DND-41 (cell line): Measurements from ENCODE around the gene MFNG.

Experiments used
- ATAC-seq: fragments of 200-7000 bp; cut with Tn5 transposase; 3 replicates; pipeline ENCODE4 v1.9.1; 2021; ENCODE audit warnings: low read depth; ENCODE audit not compliant: insufficient read depth
- DNase-seq: peaks from one replicate; pipeline ENCODE4 v3.0.0-alpha.2; 2020
- H2AFZ ChIP-seq: 2 replicates; pipeline ENCODE4 v1.6.0; 2012; ENCODE audit warnings: low read depth, low read length
- H3K27ac ChIP-seq: 2 replicates; pipeline ENCODE4 v1.5.1; 2012; ENCODE audit warnings: low read length, inconsistent platforms
- H3K27me3 ChIP-seq: fragments of 200-600 bp; sonication (generic); 2 replicates; pipeline ENCODE4 v1.6.0; 2012; ENCODE audit warnings: low read length, mild to moderate bottlenecking, inconsistent platforms; ENCODE audit not compliant: insufficient read depth, poor library complexity
- H3K36me3 ChIP-seq: 2 replicates; pipeline ENCODE4 v1.5.1; 2012; ENCODE audit warnings: low read length, inconsistent platforms; ENCODE audit not compliant: insufficient read depth
- H3K4me1 ChIP-seq: 2 replicates; pipeline ENCODE4 v1.5.1; 2012; ENCODE audit warnings: mild to moderate bottlenecking, low read length; ENCODE audit not compliant: insufficient read depth
- H3K4me2 ChIP-seq: 2 replicates; pipeline ENCODE4 v1.6.0; 2012; ENCODE audit warnings: mild to moderate bottlenecking, moderate library complexity, low read length, inconsistent platforms; ENCODE audit not compliant: insufficient read depth
- H3K4me3 ChIP-seq, 2 experiments: fragments of 200-600 bp in 1 of 2; shearing (Covaris generic) in 1 of 2; 2 replicates each; pipeline ENCODE4 v1.5.1; 2012 to 2016; ENCODE audit warnings: inconsistent platforms in 2 of 2, low read length in 2 of 2, mild to moderate bottlenecking in 2 of 2, low read depth in 1 of 2, moderate library complexity in 1 of 2
- H3K79me2 ChIP-seq: 2 replicates; pipeline ENCODE4 v1.6.0; 2012; ENCODE audit warnings: low read length, inconsistent platforms; ENCODE audit not compliant: insufficient read depth
- H3K9ac ChIP-seq: 2 replicates; pipeline ENCODE4 v1.6.0; 2012; ENCODE audit warnings: low read depth, mild to moderate bottlenecking, inconsistent platforms, low read length, moderate library complexity
- H3K9me3 ChIP-seq: 2 replicates; pipeline ENCODE4 v1.5.1; 2012; ENCODE audit warnings: low read length, moderate library complexity, mild to moderate bottlenecking, inconsistent platforms; ENCODE audit not compliant: insufficient read depth, severe bottlenecking
- H4K20me1 ChIP-seq: 2 replicates; pipeline ENCODE4 v1.6.0; 2012; ENCODE audit warnings: low read length; ENCODE audit not compliant: insufficient read depth
- EZH2 ChIP-seq: IDR thresholded peaks from 3 replicates; pipeline ENCODE4 v1.6.1; 2012; ENCODE audit warnings: borderline replicate concordance, low read depth, mild to moderate bottlenecking, moderate library complexity, low read length, inconsistent platforms; ENCODE audit not compliant: severe bottlenecking
- TF ChIP-seq, protein P1 (sequence below): IDR thresholded peaks from 2 replicates; pipeline ENCODE4 v1.5.1; 2012; ENCODE audit warnings: borderline replicate concordance, low read length, moderate library complexity, mild to moderate bottlenecking; ENCODE audit not compliant: poor library complexity, severe bottlenecking; ENCODE audit errors: extremely low read depth

MFNG gene

DNA sequence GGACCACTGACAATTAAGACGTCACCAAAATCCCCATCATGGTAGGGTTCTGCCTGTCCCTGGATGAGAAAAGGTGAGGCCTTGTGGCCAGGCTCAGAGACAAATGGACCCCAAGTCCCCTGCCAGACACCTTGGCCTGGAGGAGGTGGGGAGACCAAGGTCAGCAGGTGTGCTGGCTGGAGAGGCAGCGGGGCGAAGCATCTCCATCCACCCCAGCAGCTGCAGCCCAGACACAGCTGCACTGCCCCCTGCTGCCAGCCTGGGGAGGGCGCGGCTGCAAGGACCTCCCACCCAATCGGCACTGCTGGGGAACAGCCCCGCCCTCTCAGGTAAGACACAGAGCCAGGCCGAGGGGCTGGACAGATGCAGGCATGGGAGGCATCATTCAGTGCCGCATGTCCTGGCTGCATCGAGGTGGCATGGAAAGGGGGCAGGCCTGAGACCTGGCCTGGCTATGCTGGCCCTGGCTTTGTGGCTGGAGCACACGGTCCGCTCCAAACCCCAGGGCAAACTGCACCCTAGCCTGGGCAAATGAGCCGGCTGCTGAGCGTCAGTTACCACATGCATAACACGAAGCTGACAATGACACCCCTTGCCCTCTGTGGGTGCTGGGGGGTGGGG lies 12.2 kb upstream of the MFNG start:
- Histone ChIP-seq H3K4me2 (no peak overlapping the region), H3K4me3 (no peak overlapping the region), H4K20me1 (no peaks in the 10 kb centered on the region), H3K36me3 (no peaks in the 10 kb centered on the region), H3K9ac (no peak overlapping the region), H3K4me1 (no peaks in the 10 kb centered on the region), H3K27me3 (no peaks in the 10 kb centered on the region), H3K27ac (no peak overlapping the region), H3K9me3 (no peaks in the 10 kb centered on the region), H3K79me2 (no peaks in the 10 kb centered on the region), H2AFZ (no peak overlapping the region)
- TF ChIP-seq EZH2 = no peak
- TF ChIP-seq, protein P1, sequence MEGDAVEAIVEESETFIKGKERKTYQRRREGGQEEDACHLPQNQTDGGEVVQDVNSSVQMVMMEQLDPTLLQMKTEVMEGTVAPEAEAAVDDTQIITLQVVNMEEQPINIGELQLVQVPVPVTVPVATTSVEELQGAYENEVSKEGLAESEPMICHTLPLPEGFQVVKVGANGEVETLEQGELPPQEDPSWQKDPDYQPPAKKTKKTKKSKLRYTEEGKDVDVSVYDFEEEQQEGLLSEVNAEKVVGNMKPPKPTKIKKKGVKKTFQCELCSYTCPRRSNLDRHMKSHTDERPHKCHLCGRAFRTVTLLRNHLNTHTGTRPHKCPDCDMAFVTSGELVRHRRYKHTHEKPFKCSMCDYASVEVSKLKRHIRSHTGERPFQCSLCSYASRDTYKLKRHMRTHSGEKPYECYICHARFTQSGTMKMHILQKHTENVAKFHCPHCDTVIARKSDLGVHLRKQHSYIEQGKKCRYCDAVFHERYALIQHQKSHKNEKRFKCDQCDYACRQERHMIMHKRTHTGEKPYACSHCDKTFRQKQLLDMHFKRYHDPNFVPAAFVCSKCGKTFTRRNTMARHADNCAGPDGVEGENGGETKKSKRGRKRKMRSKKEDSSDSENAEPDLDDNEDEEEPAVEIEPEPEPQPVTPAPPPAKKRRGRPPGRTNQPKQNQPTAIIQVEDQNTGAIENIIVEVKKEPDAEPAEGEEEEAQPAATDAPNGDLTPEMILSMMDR = peak; percentile 80
- ATAC-seq = peak; percentile 84
- peak; percentile 55 for DNase-seq

DNA sequence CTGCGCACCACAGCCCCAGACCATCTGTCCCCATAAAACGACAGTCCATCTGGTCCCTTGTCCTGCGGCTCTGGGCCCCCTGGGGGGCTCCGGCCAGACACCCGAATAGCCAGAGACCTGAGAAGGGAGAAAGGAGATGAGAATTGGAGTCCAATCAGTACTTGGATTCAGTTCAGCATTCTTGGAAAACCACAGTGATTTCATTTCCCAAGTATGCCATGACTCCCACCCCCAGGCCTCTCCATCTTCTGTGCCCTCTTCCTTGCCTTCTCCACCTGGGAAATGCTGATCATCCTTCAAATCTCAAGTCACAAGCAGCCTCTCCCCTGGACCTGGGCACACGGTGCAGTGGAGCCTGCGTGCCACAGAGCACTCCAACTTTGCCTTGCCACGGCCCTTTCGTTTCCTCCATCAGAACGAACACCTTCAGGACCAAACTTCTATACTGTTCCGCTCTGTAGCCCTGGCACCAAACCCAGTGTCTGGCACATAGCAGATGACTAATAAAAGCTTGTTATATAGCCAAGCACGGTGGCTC lies 10.9 kb upstream of the MFNG start:
- H3K27me3 ChIP-seq = no peaks in the 10 kb centered on the region
- H3K9me3 ChIP-seq = no peaks in the 10 kb centered on the region
- H2AFZ ChIP-seq = no peak overlapping the region
- H4K20me1 ChIP-seq = no peaks in the 10 kb centered on the region
- no peak overlapping the region for H3K4me2 ChIP-seq
- no peak overlapping the region for H3K9ac ChIP-seq
- no peaks in the 10 kb centered on the region for H3K36me3 ChIP-seq
- ATAC-seq = no peak
- H3K4me3 ChIP-seq = no peak overlapping the region
- H3K27ac ChIP-seq = no peak overlapping the region
- DNase-seq = no peak
- no peaks in the 10 kb centered on the region for H3K79me2 ChIP-seq
- no peaks in the 10 kb centered on the region for H3K4me1 ChIP-seq
- no peak for TF ChIP-seq EZH2
- TF ChIP-seq, protein P1 = no peak

DNA sequence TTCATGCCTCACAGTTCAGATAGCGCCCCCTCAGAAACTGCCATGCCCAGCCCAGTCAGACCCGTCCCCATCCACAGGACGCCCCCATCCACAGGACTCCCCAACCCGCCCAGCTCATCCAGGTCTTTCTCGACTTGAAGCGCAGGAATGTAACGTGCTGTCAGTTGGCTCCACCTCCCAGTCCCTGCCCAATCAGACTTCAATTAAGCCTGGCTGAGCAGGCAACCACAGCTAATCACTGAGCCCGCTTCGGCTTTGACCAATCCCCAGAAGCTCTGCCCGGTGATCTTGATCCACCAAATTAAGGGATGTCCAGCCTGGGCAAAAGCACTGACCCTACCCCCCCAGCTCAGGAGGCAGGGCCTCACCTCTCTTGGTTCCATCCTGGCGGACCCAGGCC lies 10.5 kb upstream of the MFNG start:
- TF ChIP-seq, protein P1 = no peak
- TF ChIP-seq EZH2 = no peak
- no peak overlapping the region for H3K4me3 ChIP-seq
- no peak overlapping the region for H3K4me2 ChIP-seq
- ATAC-seq = no peak
- H3K4me1 ChIP-seq = no peaks in the 10 kb centered on the region
- no peak overlapping the region for H2AFZ ChIP-seq
- no peak overlapping the region for H3K9ac ChIP-seq
- no peaks in the 10 kb centered on the region for H3K9me3 ChIP-seq
- H3K36me3 ChIP-seq = no peaks in the 10 kb centered on the region
- no peak overlapping the region for H3K27ac ChIP-seq
- no peaks in the 10 kb centered on the region for H3K79me2 ChIP-seq
- H3K27me3 ChIP-seq = no peaks in the 10 kb centered on the region
- no peaks in the 10 kb centered on the region for H4K20me1 ChIP-seq
- DNase-seq = no peak
